MCF 10A (cell line): Measurements from ENCODE around the gene P4HA2. TPM values are rescaled to one million over a fixed set of nuclear protein-coding genes. Genes with fewer than 3 reads are reported as not detected.

Experiments used
- BruUV-seq: library from RNA; stranded (reverse); fragments of 400-500 nt; replicated peaks from 2 replicates; lab custom pipeline; 2021; lab: Mats Ljungman, UMichigan
- CTCF ChIA-PET: fragments of 300-600 bp; sonication (Branson Sonifier 250); formaldehyde crosslinking; extraction: SDS; loops from one replicate; lab custom pipeline; 2021; ENCODE audit warnings: antibody characterized with exemption, inconsistent platforms; lab: Yijun Ruan, JAX
- POLR2A ChIA-PET: fragments of 300-600, 350-650 bp; sonication (Branson Sonifier 250); formaldehyde crosslinking; extraction: SDS; loops from one replicate; lab custom pipeline; 2020; ENCODE audit warnings: antibody characterized with exemption, inconsistent platforms; lab: Yijun Ruan, JAX
- DNase-seq: peaks from one replicate; pipeline ENCODE4 v3.0.0-alpha.2; 2018; ENCODE audit not compliant: unreplicated experiment
- H3K27ac Mint-ChIP-seq: one replicate; pipeline ENCODE4 v1.8.0; 2022; ENCODE audit warnings: mild to moderate bottlenecking, low read depth, mixed read lengths; ENCODE audit not compliant: unreplicated experiment
- H3K27me3 Mint-ChIP-seq: one replicate; pipeline ENCODE4 v1.8.0; 2022; ENCODE audit warnings: mixed read lengths; ENCODE audit not compliant: insufficient read depth, unreplicated experiment
- H3K36me3 Mint-ChIP-seq: one replicate; pipeline ENCODE4 v1.8.0; 2022; ENCODE audit warnings: mild to moderate bottlenecking, moderate library complexity, mixed read lengths; ENCODE audit not compliant: insufficient read depth, unreplicated experiment
- H3K4me1 Mint-ChIP-seq: one replicate; pipeline ENCODE4 v1.8.0; 2022; ENCODE audit warnings: mixed read lengths; ENCODE audit not compliant: insufficient read depth, unreplicated experiment
- H3K4me3 Mint-ChIP-seq: one replicate; pipeline ENCODE4 v1.8.0; 2022; ENCODE audit warnings: mild to moderate bottlenecking, moderate library complexity, mixed read lengths; ENCODE audit not compliant: unreplicated experiment
- H3K9me3 Mint-ChIP-seq: one replicate; pipeline ENCODE4 v1.8.0; 2022; ENCODE audit warnings: mixed read lengths; ENCODE audit not compliant: unreplicated experiment
- intact Hi-C: fragments of 100-400 bp; cut with micrococcal nuclease; formaldehyde crosslinking; loops from 2 replicates; pipeline ENCODE4 v1.14.1; 2022
- total RNA-seq: library from RNA; stranded (reverse); gene quantifications from 2 replicates; pipeline ENCODE4 v1.2.3, GENCODE V29; 2022
- TF ChIP-seq, protein P1 (sequence below): fragments of 200-600 bp; IDR thresholded peaks from one replicate; pipeline ENCODE4 v1.8.0; 2022; ENCODE audit warnings: antibody characterized with exemption, mild to moderate bottlenecking; ENCODE audit not compliant: unreplicated experiment

P4HA2 gene
- total RNA-seq, 1 experiment from 2014 or later = 53.1 TPM

DNA sequence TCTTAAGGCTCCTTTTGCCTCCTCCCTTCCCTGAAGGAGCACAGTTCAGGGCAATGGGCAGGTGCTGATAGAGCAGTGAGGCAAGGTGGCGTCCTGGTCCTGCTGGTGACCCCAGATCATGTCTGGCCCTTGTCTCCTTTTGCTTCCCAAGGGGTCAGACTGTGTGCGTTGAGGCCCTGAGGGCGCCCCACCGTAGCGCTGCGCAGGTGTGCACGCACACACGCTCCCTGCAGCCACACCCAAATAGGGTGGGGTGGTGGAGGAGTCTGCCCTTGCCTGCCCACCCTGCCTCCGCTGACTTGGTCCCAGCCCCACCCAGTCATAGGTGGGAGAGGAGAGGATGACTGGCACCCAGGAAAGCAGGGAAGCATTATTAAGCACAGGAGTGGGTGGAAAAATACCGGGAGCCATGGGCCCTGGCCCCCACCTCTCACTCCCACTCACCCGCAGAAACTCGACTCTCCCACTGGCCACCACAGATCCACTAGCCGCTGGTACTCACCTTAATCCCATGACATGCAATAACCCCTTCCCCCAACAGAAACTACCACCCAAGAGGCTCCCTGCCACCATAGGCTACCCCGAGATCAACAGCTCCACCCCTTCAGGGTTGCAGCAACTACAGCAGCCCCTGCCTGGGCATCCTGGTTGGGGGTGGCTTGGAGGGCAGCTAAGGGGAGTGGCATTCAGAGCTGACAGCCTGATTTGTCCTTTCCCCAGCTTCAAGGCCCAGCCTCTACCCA lies 46.6 kb upstream of the P4HA2 start:
- no TSS peak for BruUV-seq
- TF ChIP-seq, protein P1, sequence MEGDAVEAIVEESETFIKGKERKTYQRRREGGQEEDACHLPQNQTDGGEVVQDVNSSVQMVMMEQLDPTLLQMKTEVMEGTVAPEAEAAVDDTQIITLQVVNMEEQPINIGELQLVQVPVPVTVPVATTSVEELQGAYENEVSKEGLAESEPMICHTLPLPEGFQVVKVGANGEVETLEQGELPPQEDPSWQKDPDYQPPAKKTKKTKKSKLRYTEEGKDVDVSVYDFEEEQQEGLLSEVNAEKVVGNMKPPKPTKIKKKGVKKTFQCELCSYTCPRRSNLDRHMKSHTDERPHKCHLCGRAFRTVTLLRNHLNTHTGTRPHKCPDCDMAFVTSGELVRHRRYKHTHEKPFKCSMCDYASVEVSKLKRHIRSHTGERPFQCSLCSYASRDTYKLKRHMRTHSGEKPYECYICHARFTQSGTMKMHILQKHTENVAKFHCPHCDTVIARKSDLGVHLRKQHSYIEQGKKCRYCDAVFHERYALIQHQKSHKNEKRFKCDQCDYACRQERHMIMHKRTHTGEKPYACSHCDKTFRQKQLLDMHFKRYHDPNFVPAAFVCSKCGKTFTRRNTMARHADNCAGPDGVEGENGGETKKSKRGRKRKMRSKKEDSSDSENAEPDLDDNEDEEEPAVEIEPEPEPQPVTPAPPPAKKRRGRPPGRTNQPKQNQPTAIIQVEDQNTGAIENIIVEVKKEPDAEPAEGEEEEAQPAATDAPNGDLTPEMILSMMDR = no peak
- ChIA-PET CTCF (interaction anchor here (0.6 to 5.4 kb wide), 10 partner anchors 17 to 547 kb away, joined by 3 to 38 read pairs (median 8); partner anchors contain the start of genes PDLIM4 and SLC22A4), POLR2A (interaction anchor here (0.7 to 1.7 kb wide), 6 partner anchors 16 to 232 kb away, joined by 3 to 4 read pairs (median 3); partner anchors contain the start of gene SLC22A5)
- H3K9me3 Mint-ChIP-seq = no peaks in the 10 kb centered on the region
- H3K27ac Mint-ChIP-seq = no peak overlapping the region
- no peaks in the 10 kb centered on the region for H3K4me1 Mint-ChIP-seq
- peaks cover 39% of the 10 kb centered on the region for H3K36me3 Mint-ChIP-seq
- intact Hi-C loops = no loop called here
- H3K4me3 Mint-ChIP-seq = no peak overlapping the region
- no peaks in the 10 kb centered on the region for H3K27me3 Mint-ChIP-seq
- DNase-seq = no peak

DNA sequence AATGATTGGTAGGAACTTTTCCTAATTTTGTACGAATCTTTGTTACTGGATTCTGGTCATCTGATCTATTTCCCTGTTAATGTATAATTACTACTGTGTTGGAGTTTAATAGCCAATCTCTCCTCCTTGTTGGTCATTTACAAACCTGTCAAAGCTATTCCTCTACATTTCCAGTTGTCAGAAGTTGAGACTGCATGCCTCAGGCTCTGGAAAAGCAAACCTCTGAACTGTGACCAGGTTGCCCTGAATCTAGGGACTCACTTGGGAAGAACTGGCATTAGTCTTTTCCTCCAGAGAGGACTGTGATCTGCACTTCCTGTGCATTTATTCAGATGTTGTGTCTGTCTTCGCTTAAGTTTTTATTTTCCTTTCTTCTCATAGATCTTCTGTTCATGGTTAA lies 46.0 kb upstream of the P4HA2 start:
- TF ChIP-seq, protein P1 = no peak
- Mint-ChIP-seq H3K27ac (no peak overlapping the region), H3K4me3 (no peak overlapping the region), H3K27me3 (no peaks in the 10 kb centered on the region), H3K9me3 (no peaks in the 10 kb centered on the region), H3K36me3 (peaks cover 39% of the 10 kb centered on the region), H3K4me1 (no peaks in the 10 kb centered on the region)
- ChIA-PET CTCF (interaction anchor here (1.1 to 5.4 kb wide), 13 partner anchors 8 to 226 kb away, joined by 3 to 38 read pairs (median 12); partner anchors contain the start of gene PDLIM4), POLR2A (interaction anchor here (0.6 to 1.9 kb wide), 7 partner anchors 14 to 235 kb away, joined by 3 to 13 read pairs (median 4); partner anchors contain the start of genes SLC22A4 and SLC22A5)
- intact Hi-C loops = loop anchor here (2.0 kb wide), 2 partner anchors 97 to 209 kb away; no protein-coding TSS in a partner anchor
- BruUV-seq = no TSS peak
- DNase-seq = no peak

DNA sequence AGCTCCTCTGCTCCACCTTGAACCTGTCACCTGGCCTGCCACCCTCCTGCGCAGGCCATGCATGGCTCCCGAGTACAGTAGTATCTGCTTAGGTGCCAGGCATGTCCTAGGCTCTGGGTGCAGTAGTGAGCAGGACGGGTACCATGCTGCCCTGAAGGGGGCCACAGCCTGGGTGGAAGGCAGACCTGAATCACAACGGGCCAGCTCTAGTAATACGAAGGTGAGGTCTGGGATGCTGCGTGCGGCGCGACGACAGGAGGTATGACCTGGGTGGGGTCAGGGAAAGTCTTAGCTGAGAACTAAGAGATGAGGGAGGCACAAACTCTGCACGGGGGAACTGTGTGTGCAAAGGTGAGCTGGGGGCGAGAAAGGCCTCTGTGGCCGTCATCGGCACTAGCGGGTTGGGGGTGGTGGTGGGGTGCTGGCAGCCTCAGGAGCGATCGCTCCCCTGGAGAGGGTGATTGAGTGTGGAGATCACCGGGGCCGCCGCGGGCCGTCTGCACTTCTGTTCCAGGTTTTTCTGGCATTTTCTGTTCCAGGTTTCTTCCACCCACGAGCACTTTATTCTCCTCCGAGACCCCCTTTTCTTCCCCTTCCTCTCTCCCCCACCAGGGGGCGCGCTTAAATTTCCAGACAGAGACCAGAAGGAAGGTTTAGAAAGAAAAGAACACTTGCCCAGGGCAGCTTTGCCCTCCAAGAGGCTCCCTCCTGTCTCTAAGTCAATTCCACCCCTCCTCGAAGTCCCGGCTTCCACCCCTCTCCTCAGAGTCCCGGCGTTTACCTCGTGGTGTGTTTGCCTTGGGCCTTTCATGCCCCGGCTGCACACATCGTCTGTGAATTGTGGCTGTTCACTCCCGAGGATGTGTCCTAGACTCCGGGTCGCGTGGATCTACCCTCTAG lies 44.9 kb upstream of the P4HA2 start:
- Mint-ChIP-seq H3K36me3 (peaks cover 48% of the 10 kb centered on the region), H3K27me3 (no peaks in the 10 kb centered on the region), H3K9me3 (no peaks in the 10 kb centered on the region), H3K27ac (no peak overlapping the region), H3K4me1 (peaks cover 2% of the 10 kb centered on the region), H3K4me3 (no peak overlapping the region)
- TF ChIP-seq, protein P1 = peak; percentile 96
- BruUV-seq = no TSS peak
- peak; percentile 68 for DNase-seq
- POLR2A ChIA-PET = interaction anchor here (0.5 to 1.9 kb wide), 9 partner anchors 11 to 643 kb away, joined by 3 to 13 read pairs (median 4); partner anchors contain the start of genes SLC22A4 and SLC22A5
- intact Hi-C loops = loop anchor here (1.0 to 2.0 kb wide), 3 partner anchors 34 to 208 kb away; no protein-coding TSS in a partner anchor
- CTCF ChIA-PET = interaction anchor here (0.6 to 5.4 kb wide), 44 partner anchors 10 to 869 kb away, joined by 3 to 38 read pairs (median 4); partner anchors contain the start of genes PDLIM4 and SLC22A4
